HG02938 (cell line): ENCODE results near the gene MAP1S.

Experiments
- ATAC-seq: cut with Tn5 transposase; IDR thresholded peaks from one replicate; pipeline ENCODE4 v1.9.1; 2021; ENCODE audit warnings: mild to moderate bottlenecking, moderate library complexity; ENCODE audit not compliant: unreplicated experiment

MAP1S gene

GRCh38 chr19:17727843-17728242 lies 8.6 kb downstream of the MAP1S start:
- no peak for ATAC-seq

GRCh38 chr19:17733127-17733526 lies 13.8 kb downstream of the MAP1S start:
- ATAC-seq, result no peak

GRCh38 chr19:17734146-17734545 lies 14.9 kb downstream of the MAP1S start:
- ATAC-seq, result no peak

- no peak for ATAC-seq
Observed at GRCh38 chr19:17735410-17735809, 16.1 kb downstream of the MAP1S start.

GRCh38 chr19:17737690-17738153 lies 18.4 kb downstream of the MAP1S start:
- ATAC-seq, result no peak

- no peak for ATAC-seq
Observed at GRCh38 chr19:17739121-17739875, 20.0 kb downstream of the MAP1S start.

GRCh38 chr19:17741456-17741855 lies 22.2 kb downstream of the MAP1S start:
- ATAC-seq, result no peak

GRCh38 chr19:17743874-17744580 lies 24.7 kb downstream of the MAP1S start:
- no peak for ATAC-seq

- ATAC-seq, result peak; percentile 62
Observed at GRCh38 chr19:17747205-17748098, 28.2 kb downstream of the MAP1S start.

GRCh38 chr19:17748884-17749638 lies 29.8 kb downstream of the MAP1S start:
- no peak for ATAC-seq

GRCh38 chr19:17749912-17750317 lies 30.6 kb downstream of the MAP1S start:
- no peak for ATAC-seq

GRCh38 chr19:17751103-17751911 lies 32.0 kb downstream of the MAP1S start, which contains the start of gene FCHO1:
FCHO1 (plus strand) TSS chr19:17751477; CDS start chr19:17755165, 3,688 bp downstream.
- no peak for ATAC-seq

GRCh38 chr19:17751912-17752273 lies 32.6 kb downstream of the MAP1S start:
- no peak for ATAC-seq

GRCh38 chr19:17752865-17753639 lies 33.8 kb downstream of the MAP1S start:
- no peak for ATAC-seq

GRCh38 chr19:17753976-17754375 lies 34.7 kb downstream of the MAP1S start:
- ATAC-seq, result no peak

GRCh38 chr19:17754634-17755442 lies 35.6 kb downstream of the MAP1S start:
- peak; percentile 44 for ATAC-seq

- ATAC-seq, result no peak
Observed at GRCh38 chr19:17755443-17755890, 36.2 kb downstream of the MAP1S start.
